Activated CD4-positive, alpha-beta T cell treated with anti-CD3 and anti-CD28 coated beads for 1 hour (primary cell): Measurements from ENCODE around the gene SUPT20HL1.
"Not testable (repeated sequence)": the region's sequence is repeated elsewhere in the genome, so short reads cannot be mapped to it uniquely, and the experiment has no call there.

ENCODE experiments used
- DNase-seq: peaks from one replicate; pipeline ENCODE4 v3.0.0-alpha.2; 2020

The SUPT20HL1 gene

GRCh38 chrX:24360272-24360671 is at the start of gene SUPT20HL1:
TSS of gene SUPT20HL1 (plus strand) at chrX:24360639. CDS start at chrX:24362761, 2,122 bp downstream.
- DNase-seq, result no peak

DNA sequence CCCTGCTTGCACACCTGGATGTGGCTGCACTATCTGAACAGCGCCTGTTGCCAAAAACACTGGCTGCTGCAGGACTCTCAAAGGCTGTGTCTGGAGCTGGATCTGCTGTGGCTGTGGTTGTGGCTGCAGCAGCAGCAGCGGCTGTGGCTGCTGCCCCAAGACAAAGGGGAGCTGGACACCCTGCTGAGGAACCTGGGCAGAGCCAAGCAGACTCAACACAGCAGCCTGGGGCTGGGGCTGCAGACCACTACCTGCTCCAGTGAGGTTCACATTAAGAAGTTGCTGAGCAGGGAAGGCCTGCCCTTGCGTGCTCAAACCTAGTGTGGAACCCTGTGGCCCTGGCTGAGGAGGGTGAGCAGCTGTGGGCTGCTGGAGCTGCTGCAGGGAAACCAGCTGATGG is 49.5 kb upstream of the SUPT20HL1 start:
- DNase-seq, result not testable (repeated sequence)

DNA sequence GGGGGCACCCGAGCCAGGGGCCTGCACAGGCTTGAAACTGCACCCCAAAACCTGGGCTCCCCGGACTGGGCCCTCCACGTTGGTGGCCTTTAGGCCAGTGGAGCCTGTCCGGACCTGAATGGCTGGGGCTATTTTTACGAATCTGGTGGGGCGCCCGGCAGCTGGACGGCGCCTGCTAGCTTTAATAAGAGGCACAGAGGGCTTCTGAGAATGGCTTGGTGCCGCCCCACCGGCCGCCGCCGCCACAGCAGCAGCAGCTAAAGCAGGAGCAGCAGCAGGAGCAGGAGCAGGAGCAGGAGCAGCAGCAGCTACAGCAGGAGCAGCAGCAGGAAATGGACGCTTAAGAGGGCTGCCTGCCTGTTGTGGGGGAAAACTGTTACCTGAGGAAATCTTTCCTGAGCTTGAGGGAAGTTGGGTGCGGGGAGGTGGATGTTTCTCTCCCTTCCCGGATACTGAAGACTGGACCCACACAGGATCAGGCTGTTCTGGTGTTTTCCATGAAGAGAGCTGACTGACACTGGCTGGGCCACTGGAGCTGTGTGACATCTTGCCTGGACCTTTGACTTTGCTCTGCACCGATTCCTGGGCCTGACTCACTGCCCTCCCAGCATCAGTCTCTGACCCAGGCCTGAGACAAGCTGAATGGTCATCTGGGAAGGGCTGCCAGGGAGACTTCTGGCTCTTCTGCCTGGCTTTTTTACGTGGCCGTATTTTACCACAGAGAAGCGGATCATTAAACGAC is 48.8 kb upstream of the SUPT20HL1 start:
- not testable (repeated sequence) for DNase-seq

GRCh38 chrX:24312249-24312607 is 48.2 kb upstream of the SUPT20HL1 start:
- not testable (repeated sequence) for DNase-seq

GRCh38 chrX:24314019-24314635 is 46.3 kb upstream of the SUPT20HL1 start, which contains the start of gene SUPT20HL2:
TSS of gene SUPT20HL2 (minus strand) at chrX:24314069. CDS start at chrX:24313315, 754 bp downstream.
- DNase-seq, result no peak

- DNase-seq, result no peak
Measured at GRCh38 chrX:24316111-24316510, 44.3 kb upstream of the SUPT20HL1 start.

- no peak for DNase-seq
Measured at GRCh38 chrX:24317567-24317966, 42.9 kb upstream of the SUPT20HL1 start.

DNA sequence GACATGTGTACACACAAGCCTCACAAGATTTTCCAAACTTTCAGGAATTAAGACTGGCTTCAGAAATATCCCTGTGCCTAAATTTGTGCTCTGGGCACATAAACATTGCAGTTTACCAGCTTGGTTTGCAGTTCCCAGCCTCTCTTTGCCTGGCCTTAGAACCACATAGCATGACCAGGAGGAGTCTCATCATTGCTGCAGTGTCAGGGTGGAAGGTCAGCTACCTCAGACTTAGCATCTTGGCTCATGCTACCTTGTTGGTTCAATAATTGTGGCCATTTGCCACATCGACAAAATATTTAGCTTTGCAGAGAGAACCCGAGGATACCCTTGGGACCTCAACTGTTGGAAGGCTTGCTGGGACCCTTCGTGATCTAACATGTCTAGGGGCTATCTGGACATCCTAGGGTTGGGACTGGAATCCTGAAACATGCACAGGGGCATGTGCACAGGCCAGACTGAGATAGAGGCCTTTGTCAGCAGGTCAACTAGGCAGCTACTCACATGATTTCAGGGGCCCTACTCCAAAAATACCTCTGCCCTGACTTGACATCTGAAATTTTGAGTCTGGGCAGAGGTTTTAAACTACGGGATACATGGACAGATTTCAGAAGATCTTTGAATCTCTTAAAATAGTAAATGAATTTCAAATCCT is 38.6 kb upstream of the SUPT20HL1 start:
- DNase-seq, result no peak

GRCh38 chrX:24325231-24325630 is 35.2 kb upstream of the SUPT20HL1 start:
- DNase-seq, result no peak

DNA sequence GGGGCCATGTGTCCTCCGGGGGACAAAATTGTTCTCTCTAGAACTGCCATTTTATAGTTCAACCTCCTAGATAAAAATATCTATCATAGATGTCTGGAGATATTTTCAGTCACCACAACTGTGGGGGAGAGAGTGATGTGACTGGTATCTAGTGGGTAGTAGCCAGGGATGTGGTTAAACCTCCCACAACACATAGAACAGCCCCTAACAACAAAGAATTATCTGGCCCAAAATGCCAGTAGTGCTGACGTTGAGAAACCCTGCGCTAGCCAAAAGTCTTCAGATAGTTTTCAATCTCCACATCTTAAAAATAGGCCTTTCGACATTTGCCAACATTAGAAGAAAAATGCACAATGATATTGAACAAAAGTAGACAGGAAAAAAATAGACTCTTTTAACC is 27.6 kb upstream of the SUPT20HL1 start:
- DNase-seq, result no peak

DNA sequence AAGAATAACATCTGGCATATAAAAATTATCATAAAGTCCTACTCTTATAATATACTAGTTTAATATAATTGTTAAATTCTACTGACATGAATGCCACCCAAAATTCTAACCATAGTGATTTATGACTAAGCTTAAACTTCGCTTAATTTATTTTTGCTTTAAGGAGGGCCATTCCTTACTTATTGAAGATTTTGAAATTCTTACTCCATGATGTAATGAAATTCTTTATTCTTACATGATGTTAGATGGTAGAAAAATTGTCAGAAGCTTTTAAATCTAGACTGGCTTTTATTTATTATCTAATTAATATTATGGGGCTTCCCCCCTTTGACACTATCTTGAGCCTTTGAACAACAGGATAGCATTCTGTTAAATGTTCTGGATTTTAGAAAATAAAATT is 27.1 kb upstream of the SUPT20HL1 start:
- no peak for DNase-seq

DNA sequence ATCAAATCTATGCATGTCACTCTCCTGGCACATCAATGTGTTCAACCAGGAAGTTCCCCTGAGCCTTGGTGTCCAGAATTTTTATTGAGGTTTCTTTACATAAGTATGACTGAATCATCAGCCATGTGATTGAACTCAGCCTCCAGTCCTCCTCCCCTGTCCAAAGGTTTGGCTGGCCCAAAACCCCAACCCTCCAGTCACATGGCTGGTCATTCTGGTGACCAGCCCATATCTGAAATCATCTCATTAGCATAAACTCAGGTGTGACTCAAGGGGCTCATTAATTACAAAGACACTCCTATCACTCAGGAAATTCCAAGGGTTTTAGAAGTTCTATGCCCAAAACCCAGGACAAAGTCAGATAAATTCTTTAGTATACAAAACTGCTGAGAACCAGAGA is 26.0 kb upstream of the SUPT20HL1 start:
- no peak for DNase-seq

- no peak for DNase-seq
Measured at GRCh38 chrX:24335871-24336270, 24.6 kb upstream of the SUPT20HL1 start.

DNA sequence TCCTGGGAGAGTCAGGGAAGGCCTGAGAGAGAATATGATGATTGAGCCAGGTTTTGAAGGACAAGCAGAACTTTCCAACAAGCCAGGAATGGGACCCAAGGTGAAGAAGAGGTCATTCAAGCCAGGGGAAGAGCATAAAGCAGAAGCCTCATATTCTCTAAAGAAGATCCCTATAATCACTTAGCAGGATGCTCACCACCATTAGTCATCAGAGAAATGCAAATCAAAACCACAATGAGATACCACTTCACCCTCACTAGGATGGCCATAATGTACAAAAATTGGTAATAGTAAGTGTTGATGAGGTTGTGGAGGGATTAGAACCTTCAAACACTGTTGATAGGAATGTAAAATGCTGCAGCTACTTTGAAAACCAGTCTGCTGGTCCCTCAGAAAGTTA is 20.5 kb upstream of the SUPT20HL1 start:
- DNase-seq, result no peak

DNA sequence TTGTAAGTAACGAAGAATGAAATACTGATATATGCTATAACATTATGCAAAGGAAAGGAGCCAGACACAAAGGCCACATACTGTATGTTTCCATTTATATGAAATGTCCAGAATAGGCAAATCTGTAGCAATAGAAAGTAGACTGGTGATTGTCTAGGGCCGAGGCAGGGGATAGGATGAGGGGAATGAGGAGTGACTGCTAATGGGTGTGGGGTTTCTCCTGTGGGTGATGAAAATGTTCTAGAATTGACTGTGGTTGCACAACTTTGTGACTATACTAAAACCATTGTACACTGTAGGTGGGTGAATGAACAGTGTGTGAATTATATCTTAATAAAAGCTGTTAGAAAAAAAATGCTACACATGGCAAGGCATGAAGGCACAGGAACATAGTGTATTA is 19.9 kb upstream of the SUPT20HL1 start:
- no peak for DNase-seq

DNA sequence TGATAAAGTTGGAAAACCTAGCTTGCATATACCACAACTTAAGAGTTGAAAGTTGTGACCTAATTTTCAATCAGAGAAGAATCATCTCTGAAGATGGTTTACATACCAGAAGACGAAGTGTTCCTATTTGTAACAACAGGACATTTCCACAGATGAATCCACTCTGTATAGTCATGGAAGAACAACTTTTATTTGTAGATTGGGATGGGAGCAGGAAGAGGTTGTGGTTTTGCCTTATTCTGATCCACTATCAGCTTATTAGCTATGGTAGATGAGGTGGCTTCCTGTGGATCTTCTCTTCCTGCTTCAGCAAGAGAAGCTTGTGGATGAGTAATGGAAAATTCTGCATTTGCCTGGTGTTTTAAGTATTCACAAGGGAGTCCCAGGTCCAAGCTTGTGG is 18.6 kb upstream of the SUPT20HL1 start:
- DNase-seq, result no peak

DNA sequence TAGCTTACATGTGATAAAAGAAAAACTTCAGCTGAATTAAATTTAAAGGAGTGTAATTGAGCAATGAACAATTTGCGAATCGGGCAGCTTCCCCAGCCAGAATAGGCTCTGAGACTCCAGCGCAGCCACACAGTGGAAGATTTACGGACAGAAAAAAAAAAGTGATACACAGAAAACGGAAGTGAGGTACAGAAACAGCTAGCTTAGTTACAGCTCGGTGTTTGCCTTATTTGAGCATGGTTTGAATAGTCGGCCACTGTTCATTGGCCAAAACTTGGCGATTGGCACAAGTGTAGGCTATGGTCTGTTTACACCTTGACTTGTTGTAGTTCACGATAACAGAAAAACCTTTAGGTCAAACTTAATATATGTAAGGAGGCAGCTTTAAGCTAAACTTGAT is 16.7 kb upstream of the SUPT20HL1 start:
- DNase-seq, result no peak

DNA sequence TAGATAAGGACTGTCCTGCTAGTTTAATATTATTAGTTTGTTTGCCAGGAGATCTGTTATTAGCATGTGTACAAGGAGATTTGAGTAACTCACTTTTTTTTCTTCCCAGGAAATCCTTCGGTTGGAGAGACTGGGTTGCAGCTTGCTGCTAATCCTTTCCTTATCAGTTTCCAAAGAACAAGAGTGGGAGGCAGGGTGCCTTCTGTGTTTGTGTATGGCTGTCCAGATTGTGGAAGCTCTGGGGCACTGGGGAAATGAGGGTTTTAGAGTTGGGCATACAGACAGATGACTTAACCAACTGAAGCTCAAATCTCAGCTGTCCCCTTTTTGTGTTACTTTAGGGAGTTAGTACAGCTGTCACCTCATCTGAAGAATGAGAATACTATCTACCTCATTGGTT is 12.6 kb upstream of the SUPT20HL1 start:
- DNase-seq, result no peak

- no peak for DNase-seq
Measured at GRCh38 chrX:24350217-24350616, 10.2 kb upstream of the SUPT20HL1 start.

- DNase-seq, result no peak
Measured at GRCh38 chrX:24355095-24355494, 5.3 kb upstream of the SUPT20HL1 start.

GRCh38 chrX:24357106-24357505 is 3.3 kb upstream of the SUPT20HL1 start:
- DNase-seq, result no peak

- DNase-seq, result not testable (repeated sequence)
Measured at GRCh38 chrX:24362089-24362745, 1.8 kb downstream of the SUPT20HL1 start.

DNA sequence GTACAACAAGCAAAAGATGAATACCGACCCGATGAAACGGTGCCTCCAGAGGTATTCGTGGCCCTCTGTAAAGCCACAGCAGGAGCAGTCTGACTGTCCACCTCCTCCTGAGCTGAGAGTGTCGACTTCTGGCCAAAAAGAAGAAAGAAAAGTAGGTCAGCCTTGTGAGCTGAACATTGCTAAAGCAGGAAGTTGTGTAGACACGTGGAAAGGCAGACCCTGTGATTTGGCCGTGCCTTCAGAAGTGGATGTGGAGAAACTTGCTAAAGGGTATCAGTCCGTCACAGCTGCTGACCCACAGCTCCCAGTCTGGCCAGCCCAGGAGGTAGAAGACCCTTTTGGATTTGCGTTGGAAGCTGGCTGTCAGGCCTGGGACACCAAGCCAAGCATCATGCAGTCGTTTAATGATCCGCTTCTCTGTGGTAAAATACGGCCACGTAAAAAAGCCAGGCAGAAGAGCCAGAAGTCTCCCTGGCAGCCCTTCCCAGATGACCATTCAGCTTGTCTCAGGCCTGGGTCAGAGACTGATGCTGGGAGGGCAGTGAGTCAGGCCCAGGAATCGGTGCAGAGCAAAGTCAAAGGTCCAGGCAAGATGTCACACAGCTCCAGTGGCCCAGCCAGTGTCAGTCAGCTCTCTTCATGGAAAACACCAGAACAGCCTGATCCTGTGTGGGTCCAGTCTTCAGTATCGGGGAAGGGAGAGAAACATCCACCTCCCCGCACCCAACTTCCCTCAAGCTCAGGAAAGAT is 3.2 kb downstream of the SUPT20HL1 start:
- DNase-seq, result not testable (repeated sequence)
